CD4-positive, alpha-beta T cell treated with Interleukin-6 at 100 ng/mL for 8 hours (primary cell): Measurements from ENCODE around the gene HSPB8.

Experiments used
- DNase-seq: peaks from one replicate; pipeline ENCODE4 v3.0.0-alpha.2; 2020; ENCODE audit warnings: mixed read lengths, low spot score

HSPB8 gene, protein sequence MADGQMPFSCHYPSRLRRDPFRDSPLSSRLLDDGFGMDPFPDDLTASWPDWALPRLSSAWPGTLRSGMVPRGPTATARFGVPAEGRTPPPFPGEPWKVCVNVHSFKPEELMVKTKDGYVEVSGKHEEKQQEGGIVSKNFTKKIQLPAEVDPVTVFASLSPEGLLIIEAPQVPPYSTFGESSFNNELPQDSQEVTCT

DNA sequence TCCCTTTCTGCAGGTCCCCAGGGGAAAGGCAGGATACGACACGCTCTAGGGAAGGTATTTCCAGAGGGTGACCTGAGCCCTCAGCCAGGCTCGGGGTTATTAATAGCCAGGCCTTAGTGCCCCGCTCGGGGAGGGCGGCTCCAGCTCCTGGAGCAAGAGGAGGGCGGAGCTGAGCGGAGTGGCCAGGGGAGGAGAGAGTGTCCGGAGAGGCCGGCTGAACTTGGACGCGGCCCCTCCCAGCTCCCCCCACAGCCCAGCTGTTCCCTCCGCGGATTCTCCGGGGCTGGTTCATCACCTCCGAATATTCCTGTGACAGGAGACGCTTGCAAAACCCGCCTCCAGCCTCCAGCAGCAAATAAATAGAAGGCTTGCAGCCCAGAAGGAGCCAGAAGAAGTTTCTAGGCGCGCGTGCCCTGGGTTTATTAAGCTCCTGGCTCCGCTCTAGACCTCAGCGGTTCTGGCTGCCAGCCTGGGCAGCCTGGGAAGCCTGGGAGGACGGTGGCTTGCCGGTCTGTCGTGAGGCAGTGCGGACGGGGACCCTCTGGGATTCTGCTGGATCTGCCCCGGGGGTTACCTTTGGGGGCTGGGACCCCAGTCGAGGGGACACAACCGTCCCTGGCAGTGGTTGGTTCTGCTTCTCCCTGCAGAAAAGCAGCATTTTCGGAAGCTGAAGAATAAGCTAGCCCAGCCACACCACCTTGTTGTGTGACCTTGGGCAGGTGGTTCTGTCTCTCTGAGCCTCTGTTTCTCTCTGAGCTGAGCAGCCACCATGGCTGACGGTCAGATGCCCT, at the start of gene HSPB8:
TSS of gene HSPB8 (plus strand) at position 388 of the 791 bp plus-strand sequence. CDS start at position 770, 382 bp downstream.
- no peak for DNase-seq

DNA sequence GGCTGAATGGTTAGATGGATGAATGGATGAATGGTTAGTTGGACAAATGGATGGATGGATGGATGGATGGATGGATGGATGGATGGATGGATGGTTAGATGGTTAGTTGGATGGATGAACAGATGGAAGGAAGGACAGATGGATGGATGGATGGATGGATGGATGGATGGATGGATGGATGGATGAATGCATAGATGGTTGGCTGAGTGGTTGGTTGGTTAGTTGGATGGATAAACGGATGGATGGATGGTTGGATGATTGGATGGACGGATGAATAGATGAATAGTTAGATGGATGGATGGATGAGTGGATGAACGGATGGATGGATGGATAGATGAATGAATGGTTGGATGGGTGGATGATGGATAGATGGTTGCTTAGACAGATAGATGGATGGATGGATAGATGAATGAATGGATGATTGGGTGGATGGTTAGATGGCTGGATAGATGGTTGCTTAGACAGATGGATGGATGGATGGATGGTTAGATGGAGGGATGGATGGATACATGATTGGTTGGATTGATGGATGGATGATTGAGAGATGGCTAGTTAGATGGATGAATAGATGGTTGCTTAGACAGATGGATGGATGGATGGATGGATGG, 48.8 kb upstream of the HSPB8 start:
- no peak for DNase-seq

DNA sequence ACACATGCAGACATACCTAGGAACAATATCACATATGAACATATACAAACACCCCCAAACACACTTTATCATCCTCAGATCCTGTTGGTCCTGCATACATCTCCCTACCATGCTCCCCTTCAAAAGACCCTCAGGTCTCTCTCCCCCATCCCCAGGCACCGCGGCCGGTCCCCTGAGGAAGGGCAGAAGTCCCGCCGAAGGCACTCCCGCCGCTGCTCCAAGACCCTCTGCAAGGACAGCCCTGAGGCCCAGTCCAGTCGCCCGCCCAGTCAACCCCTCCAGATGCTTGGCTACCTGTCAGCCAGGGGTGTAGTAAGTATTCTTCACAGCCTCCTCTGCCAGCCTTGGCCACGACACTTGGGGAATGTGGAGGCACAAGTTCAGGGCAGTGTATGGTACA, 48.2 kb upstream of the HSPB8 start:
- no peak for DNase-seq

DNA sequence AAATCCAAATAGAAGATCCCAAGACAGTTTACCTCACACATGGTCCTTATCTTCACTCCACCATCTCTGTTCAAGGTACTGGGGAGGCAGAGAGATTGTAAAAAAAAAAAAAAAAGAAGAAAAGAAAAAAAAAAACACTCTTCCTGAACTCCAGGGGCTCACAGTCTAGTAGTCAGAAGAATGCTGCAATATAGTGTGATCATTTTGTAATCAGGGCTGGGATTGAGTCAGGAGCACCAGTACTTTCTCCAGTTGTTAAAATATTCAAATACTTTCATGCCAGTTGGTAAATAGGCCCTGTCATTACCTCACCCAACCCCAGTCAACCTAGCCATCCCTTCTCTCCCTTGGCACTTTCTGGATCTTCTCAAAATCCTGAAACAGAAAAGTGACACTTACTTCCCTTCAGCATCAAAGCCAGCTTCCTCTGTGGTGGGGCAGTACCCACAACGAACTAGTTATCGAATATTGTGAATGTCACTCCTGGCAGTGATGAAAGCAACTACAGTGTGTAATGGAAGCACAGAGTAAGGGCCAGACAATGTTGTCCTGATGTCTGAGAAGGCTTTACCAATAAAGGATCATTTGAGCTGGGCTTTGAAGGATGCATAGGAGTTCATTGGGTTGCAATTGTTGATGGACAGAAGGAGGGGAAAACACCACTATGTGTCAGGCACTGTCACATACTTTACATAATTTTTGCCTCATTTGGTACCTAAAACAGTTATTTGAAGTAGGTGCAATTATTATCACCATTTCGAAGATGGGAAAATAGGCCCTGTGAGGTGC, 44.3 kb upstream of the HSPB8 start:
- DNase-seq: no peak

DNA sequence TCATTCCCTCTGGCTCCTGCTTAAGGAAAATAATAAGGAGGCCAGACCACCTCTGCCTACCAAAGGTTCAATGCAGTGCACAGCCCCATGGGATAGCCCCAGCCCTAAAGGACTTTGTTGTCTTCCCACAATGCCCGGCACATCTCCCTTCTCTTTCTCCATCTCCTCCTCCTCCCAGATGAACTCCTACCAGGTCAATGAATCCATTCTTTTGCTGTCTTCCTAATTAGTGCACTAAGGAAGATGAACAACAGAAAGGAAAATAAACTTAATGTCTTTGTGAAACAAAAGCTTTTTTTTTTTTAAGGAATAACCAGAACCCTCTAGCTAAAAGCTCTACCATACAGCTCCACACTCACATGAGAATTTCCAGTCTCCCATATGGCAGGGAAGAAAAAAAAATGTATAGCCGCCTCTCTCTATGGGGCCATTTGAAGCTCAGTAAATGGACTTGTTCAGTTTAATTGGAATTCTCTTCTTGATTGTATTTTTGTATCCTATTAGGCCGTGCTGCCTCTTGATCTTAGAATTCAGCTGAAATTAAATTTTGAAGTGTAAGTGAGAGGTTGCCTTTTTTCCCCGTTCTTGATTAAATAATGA, 41.8 kb upstream of the HSPB8 start:
- no peak for DNase-seq

DNA sequence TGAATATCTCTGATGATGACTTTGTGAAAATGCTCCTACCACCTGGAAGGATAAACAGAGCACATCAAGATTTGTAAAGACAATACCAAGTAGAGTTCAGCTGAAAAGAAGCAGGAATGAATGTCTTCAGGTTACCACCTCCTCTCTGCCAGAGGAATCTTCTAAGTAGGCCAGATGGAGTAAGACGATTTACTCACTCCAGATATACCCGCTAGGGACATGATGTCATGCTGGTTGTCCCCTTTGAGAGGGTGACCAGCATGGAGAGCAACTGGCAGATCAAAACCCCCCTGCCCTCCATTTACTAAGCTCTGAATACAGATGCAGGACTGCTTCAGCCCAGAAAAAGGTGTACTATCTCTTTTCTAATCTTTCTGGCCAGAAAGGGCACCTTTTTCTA, 39.3 kb upstream of the HSPB8 start:
- no peak for DNase-seq

DNA sequence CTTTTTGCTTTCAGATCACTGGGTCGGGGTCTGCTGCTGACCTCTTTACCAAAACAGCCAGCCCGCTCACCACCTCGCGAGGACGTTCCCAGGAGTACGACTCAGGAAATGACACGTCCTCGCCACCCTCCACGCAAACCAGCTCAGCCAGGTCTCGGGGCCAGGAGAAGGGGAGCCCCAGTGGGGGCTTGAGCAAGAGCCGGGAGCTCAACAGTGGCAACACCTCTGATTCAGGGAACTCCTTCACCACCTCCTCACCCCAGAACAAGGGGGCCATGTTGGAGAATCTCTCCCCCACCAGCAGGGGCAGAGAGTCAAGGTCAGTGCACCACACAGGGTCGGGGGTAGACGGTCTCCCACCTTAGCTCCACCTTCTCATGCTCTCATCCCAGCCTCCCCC, 33.4 kb upstream of the HSPB8 start:
- DNase-seq: no peak

DNA sequence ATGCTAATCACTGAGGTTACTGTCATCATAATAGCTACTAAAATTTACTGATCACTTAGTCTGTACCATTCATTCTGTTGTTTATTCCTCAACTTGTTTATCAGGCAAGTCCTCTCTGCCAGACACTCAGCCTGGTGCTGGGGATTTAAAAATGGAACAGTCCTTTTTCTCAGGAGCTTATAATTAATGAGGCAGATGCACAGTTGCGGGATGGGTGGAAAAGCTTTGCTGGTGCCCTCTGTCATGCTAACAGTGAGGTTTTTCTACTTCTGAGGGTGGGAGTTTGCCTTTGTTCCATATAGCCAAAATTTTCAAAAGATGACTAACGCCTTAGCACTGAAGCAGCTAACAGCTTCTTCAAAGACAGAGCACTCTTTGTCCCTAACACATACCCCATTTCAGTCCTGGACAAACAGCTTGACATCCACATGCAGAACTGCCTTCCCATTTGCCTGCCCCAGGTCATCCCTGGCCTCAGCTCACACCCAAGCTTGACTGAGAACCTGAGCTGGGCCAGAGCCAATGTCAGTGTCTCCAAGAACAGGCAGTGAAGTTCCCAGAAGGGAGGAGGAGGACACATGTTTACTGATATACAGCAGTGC, 30.8 kb upstream of the HSPB8 start:
- no peak for DNase-seq

DNA sequence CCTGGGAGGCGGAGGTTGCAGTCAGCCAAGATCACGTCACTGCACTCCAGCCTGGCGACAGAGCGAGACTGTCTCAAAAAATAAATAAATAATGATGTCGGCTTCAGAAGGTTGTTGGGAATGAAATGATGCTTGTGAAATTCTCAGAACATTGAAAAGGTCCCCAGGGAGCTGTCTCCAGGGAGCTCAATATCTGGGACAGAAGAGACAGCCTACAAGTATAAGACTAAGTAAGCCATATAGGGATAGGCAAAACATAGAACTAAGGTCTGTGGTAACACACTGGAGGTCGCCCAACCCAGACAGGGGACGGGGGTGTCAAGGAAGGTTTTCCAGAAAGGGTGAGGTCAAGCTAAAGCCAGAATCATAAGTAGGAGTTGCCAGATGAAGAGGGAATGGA, 29.5 kb upstream of the HSPB8 start:
- DNase-seq: no peak

DNA sequence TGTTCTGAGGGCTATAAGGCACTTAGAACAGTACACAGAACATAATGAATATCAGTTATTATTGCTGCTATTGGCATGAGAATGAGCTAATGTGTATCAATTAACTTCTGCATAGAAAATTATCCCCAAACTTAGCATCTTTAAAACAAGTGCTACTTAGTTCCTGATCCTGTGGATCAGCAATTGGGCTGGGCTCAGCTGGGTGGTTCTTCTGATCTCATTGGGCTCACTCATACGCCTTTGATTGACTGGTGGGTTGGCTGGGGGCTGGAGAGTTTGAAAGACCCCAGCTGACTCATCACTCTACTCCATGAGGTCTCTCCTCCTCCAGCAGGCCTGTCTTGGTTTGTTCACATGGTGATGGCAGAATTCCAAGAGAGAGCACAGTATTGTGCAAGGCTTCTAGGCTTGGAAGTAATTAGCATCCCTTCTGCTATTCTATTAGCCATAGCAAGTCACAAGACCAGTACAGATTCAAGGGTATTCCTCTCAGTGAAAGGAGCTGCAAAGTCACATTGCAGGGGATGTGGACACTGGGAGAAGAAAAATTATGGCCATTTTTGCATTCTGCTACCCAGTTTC, 27.2 kb upstream of the HSPB8 start:
- DNase-seq: no peak

DNA sequence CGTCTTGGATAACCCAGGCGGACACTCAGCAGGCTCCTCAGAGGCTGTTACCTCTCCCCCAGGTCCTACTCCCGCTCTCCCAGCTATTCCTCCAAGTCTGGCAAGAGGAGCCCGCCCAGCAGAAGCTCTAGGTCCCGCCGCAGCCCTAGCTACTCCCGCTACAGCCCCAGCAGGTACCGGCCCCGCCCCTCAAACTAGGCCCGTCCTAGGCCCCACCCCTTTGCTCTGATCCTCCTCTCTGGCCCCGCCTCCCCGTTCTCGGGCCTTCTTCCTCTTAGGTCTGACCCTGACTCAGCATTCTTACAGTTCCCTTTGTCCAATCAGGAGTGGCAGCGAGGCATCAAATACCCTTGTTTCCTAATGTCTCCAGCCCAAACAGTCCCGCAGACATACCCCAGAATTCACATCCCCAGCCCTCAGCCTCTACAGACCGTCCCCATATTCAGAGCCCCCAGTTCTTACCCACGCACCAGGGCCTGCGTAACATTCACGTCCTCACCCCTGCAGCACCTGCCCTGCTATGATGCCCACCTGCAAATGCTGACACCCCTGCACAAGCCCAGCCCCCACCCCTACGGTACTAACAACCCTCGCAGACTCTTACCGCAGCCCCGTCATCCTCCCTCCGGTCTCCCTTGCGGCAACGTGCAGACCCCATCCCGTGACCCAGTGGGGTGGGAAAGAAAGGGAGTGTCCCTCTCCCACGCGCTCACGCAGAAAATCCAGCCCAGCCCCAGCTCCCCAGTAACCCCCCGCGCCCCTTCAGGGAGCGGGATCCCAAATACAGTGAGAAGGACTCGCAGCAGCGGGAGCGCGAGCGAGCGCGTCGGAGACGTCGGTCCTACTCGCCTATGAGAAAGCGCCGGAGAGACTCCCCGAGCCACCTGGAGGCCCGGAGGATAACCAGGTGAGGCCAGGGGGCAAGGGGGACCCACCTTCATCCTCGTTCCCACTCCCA, 25.0 kb upstream of the HSPB8 start:
- no peak for DNase-seq

DNA sequence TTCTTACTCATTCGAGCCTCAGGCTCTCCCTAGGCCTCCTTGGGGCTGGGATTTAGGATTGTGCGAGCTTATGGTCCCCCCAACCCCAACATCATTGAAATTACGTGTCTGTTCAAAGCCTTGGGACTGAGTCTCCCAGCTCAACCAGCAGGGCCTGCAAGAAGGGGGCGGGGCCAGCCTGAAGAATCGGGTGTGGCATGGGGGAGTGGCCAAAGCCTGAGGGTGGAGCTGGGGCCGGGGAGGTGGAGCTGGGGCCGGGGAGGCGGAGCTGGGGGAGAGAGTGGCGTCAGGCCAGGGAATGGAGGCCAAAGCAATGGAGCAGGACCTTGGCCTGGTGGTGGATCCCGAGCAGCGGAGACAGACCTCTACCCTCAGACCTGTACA, 24.3 kb upstream of the HSPB8 start:
- no peak for DNase-seq

DNA sequence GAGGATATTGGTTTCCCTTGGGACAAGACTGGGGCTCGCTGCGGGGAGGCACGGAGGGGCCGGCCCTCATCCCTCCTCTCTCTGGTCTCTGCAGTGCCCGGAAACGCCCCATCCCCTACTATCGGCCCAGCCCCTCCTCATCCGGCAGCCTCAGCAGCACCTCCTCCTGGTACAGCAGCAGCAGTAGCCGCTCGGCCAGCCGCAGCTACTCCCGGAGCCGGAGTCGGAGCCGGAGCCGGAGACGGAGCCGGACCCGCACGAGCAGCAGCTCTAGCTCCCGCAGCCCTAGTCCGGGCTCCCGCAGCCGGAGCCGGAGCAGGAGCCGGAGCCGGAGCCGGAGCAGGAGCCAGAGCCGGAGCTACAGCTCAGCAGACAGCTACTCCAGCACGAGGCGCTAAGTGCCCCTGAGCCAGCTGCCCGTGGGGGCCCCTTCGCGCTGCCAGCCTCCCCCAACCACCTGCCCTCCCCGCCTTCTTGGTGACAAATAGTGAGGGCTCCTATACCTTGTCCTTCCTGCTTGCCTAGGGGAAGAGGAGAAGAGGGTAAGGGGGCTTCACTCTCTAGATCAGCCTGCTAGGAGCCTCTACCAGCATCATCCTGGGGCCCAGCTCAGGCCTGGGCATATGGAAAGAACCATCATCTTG, 22.2 kb upstream of the HSPB8 start:
- DNase-seq: no peak

DNA sequence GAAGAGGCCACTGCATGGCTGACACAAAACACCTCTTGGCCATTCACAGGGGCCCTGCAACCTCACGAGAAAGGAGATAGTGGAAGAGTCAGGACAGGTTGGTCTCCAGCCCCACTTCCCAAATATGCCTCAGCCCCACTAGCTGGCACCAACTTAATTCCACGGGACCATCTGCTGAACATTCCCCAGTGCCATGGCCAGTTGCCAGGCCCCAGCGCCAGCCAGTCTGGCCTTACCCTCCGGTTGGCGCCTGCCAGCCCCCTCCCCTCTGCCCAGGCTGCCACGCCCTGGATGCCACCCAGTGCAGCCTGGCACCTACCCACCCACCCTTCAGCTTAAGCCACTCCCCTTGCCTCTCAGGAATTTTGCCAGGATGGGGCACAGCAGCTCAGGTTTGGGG, 21.2 kb upstream of the HSPB8 start:
- DNase-seq: no peak

DNA sequence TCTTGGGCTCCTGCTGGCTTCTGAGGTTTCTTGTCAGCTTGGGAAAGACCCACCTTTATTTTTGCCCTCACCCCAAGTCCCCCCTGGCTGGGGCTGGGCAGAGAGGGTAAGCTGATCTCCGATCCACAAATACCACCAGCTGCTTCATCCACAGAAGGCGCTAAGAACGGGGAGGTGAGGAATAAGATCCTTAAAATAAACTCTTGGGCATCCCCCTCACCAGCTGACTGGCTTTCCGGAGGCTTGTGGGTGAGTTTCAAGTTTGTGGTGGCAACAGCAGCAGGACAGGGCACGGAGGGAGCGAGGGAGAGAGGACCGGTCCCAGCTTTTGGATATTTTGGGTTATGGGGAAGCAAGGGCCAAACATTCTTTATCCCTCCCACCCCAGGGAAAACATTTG, 20.8 kb upstream of the HSPB8 start:
- DNase-seq: no peak

DNA sequence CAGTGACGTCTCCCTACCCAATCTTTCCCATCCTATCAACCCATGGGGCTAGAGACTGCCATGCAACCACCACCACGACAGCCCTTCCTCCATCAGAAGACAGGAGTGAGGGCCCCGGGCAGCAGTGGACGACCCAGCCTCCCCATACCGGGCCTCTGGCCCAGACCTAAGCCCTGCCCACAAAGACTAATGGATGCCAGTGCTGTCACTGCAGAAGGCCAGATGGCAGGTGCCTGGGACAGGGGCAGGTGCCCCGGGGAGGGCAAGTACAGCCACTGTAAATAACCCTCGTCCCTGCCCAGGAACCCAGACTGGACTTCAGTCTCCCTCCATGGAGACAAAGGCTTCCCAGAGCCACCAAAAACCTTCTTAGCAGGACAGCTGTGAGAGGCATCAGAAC, 20.3 kb upstream of the HSPB8 start:
- DNase-seq: no peak

DNA sequence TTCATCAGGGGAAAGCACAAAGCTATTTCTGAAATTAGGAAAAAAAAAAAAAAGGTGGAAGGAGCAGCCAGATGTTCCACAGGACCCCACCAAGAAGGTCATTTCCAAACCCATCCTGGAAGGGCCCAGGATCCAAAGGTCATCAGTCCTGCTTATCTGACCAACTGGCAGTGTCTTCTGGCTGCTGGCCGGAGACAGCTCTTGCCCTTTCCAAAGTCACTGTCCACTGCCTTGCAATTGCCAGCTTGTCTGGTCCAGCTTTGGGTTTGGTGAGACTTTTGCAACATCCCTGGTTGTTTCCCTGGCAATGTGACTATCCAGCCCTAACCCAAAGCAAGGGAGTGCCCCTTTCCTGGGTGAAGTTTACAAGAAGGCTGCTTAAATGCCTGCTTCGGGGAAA, 18.9 kb upstream of the HSPB8 start:
- no peak for DNase-seq

DNA sequence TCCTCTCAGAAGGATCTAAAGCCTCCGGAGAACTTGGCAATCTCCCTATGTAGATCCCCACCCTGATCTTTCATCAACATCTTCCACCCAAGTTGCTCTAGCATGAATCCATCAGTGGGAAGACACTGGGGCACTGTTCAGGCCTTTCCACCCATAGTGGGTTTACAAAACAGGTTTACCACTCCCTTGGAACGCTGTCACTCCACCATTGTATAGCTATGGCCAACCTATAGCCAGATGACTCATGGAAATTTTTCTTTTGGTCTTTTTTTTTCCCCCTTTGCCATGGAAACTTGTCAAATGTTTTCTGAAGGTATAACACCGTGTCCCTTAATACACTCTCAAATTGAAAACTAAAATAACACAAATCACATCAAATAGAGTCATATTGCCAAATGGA, 10.8 kb upstream of the HSPB8 start:
- no peak for DNase-seq

DNA sequence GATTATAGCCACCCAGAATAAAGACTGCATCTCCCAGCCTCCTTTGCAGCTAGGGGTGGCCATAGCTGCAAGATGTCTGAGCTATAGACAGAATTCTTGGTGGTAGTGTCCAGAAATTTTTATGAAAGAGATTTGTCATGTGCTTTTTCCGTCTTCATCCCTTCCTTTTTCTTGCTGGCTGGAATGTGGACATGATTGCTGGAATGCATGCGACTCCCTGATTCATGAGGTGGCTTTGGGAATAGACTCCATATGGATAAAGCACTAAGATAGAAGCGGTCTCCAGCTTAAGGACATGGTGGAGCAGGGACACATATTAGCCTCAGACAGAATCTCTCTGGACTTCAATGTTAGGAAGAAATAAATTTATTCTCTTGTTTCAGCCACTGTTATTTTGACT, 10.0 kb upstream of the HSPB8 start:
- no peak for DNase-seq

DNA sequence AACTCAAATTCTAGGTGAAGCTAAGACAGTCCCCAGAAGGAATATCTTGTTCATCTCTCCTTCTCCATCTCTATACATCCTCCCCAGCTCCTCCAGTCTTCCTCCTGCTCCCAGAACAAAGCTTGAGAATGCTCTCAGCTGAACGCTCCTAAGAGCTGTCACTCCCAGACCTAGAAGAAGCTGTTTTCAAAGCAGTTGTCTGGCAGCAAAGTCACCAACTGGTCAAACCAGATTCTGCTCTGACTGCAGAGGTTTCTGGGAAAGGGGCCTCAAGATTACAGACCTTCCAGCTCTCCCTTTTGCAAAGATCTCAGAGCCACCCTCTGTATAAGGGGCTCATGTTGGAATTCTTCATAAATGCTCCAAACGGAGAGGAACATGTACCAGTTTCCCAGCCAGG, 9.6 kb upstream of the HSPB8 start:
- no peak for DNase-seq
